Neural cell (in vitro differentiated cells): Measurements from ENCODE around the gene MAMSTR. TPM values are rescaled to one million over a fixed set of nuclear protein-coding genes. Genes with fewer than 3 reads are reported as not detected.

ENCODE experiments used
- H2AFZ ChIP-seq: fragments of 200-600, 300-800 bp; sonication (generic), shearing (Covaris generic); 2 replicates; pipeline ENCODE4 v1.6.0; 2014; ENCODE audit warnings: low read depth, mild to moderate bottlenecking, antibody characterized with exemption, low read length, moderate library complexity
- H3F3A ChIP-seq: fragments of 200-600 bp; shearing (Covaris generic); 2 replicates; pipeline ENCODE4 v1.6.1; 2016; ENCODE audit warnings: mild to moderate bottlenecking, moderate library complexity, mixed read lengths, antibody characterized with exemption, low read length; ENCODE audit not compliant: insufficient read depth, poor library complexity, severe bottlenecking
- H3K27ac ChIP-seq: fragments of 200-600, 300-800 bp; sonication (generic), shearing (Covaris generic); 2 replicates; pipeline ENCODE4 v1.5.1; 2014; ENCODE audit warnings: mild to moderate bottlenecking, low read length, moderate library complexity
- H3K27me3 ChIP-seq: fragments of 300-800, 200-600 bp; sonication (generic), shearing (Covaris generic); 2 replicates; pipeline ENCODE4 v1.6.0; 2014; ENCODE audit warnings: mild to moderate bottlenecking, low read depth, low read length, moderate library complexity; ENCODE audit not compliant: insufficient read depth
- H3K36me3 ChIP-seq: fragments of 300-800, 200-600 bp; sonication (generic), shearing (Covaris generic); 2 replicates; pipeline ENCODE4 v1.5.1; 2014; ENCODE audit warnings: mild to moderate bottlenecking, antibody characterized with exemption, low read length, moderate library complexity; ENCODE audit not compliant: insufficient read depth
- H3K4me2 ChIP-seq: fragments of 300-800, 200-600 bp; sonication (generic), shearing (Covaris generic); 2 replicates; pipeline ENCODE4 v1.6.0; 2014; ENCODE audit warnings: mild to moderate bottlenecking, low read length
- H3K4me3 ChIP-seq: fragments of 300-800, 200-600 bp; sonication (generic), shearing (Covaris generic); 2 replicates; pipeline ENCODE4 v1.5.1; 2014; ENCODE audit warnings: mild to moderate bottlenecking, low read length, moderate library complexity
- H3K79me2 ChIP-seq: fragments of 200-600 bp; shearing (Covaris generic); replicated peaks from 2 replicates; pipeline ENCODE4 v1.6.0; 2014; ENCODE audit warnings: mild to moderate bottlenecking, low read length, moderate library complexity; ENCODE audit not compliant: insufficient read depth
- H3K9ac ChIP-seq: fragments of 300-800, 200-600 bp; sonication (generic), shearing (Covaris generic); 2 replicates; pipeline ENCODE4 v1.6.1; 2016; ENCODE audit warnings: mild to moderate bottlenecking, low read length, mixed read lengths
- H3K9me2 ChIP-seq: fragments of 200-600 bp; shearing (Covaris generic); 2 replicates; pipeline ENCODE4 v1.6.1; 2016; ENCODE audit warnings: mild to moderate bottlenecking, low read length, mixed read lengths; ENCODE audit not compliant: insufficient read depth
- H3K9me3 ChIP-seq: fragments of 200-600, 300-800 bp; sonication (generic), shearing (Covaris generic); 2 replicates; pipeline ENCODE4 v1.6.1; 2016; ENCODE audit warnings: mild to moderate bottlenecking, mixed run types, low read length, moderate library complexity, mixed read lengths
- H4K20me1 ChIP-seq: fragments of 200-600 bp; shearing (Covaris generic); 2 replicates; pipeline ENCODE4 v1.6.1; 2016; ENCODE audit warnings: mild to moderate bottlenecking, mixed run types; ENCODE audit not compliant: insufficient read depth
- EP300 ChIP-seq: fragments of 450-650 bp; conservative IDR thresholded peaks from 2 replicates; pipeline ENCODE4 v1.6.1; 2014; ENCODE audit warnings: antibody characterized with exemption, mild to moderate bottlenecking, moderate library complexity; ENCODE audit not compliant: poor library complexity, severe bottlenecking
- EZH2 ChIP-seq: fragments of 200-600, 300-800 bp; shearing (Covaris generic), sonication (generic); IDR thresholded peaks from 2 replicates; pipeline ENCODE4 v1.6.1; 2014; ENCODE audit warnings: antibody characterized with exemption, low read length, borderline replicate concordance, mild to moderate bottlenecking; ENCODE audit not compliant: insufficient read depth, poor library complexity, severe bottlenecking
- MXI1 ChIP-seq: fragments of 450-650 bp; conservative IDR thresholded peaks from 2 replicates; pipeline ENCODE4 v1.6.1; 2014; ENCODE audit warnings: antibody characterized with exemption, mild to moderate bottlenecking; ENCODE audit not compliant: poor library complexity, severe bottlenecking
- POLR2AphosphoS5 ChIP-seq: IDR thresholded peaks from 2 replicates; pipeline ENCODE4 v1.6.1; 2012
- RAD21 ChIP-seq: fragments of 450-650 bp; conservative IDR thresholded peaks from 2 replicates; pipeline ENCODE4 v1.6.1; 2014; ENCODE audit warnings: antibody characterized with exemption, mild to moderate bottlenecking, moderate library complexity
- REST ChIP-seq: IDR thresholded peaks from 2 replicates; pipeline ENCODE4 v1.6.1; 2012; ENCODE audit warnings: borderline replicate concordance
- SMC3 ChIP-seq: fragments of 450-650 bp; conservative IDR thresholded peaks from 2 replicates; pipeline ENCODE4 v1.6.1; 2014; ENCODE audit warnings: antibody characterized with exemption, mild to moderate bottlenecking, moderate library complexity; ENCODE audit not compliant: poor library complexity
- TAF1 ChIP-seq: IDR thresholded peaks from 2 replicates; pipeline ENCODE4 v1.6.1; 2012; ENCODE audit warnings: low read depth
- polyA plus RNA-seq: library from polyadenylated mRNA; depleted of rRNA; stranded (reverse); fragments of >200 nt; gene quantifications from 2 replicates; pipeline ENCODE4 v1.2.3, GENCODE V29; 2014
- TF ChIP-seq, protein P1 (sequence below): fragments of 450-650 bp; IDR thresholded peaks from 2 replicates; pipeline ENCODE4 v1.5.1; 2014; ENCODE audit warnings: antibody characterized with exemption, mild to moderate bottlenecking, moderate library complexity; ENCODE audit not compliant: poor library complexity, severe bottlenecking

The MAMSTR gene
- polyA plus RNA-seq, 1 donor from 2014 or later = 0.36 TPM

DNA sequence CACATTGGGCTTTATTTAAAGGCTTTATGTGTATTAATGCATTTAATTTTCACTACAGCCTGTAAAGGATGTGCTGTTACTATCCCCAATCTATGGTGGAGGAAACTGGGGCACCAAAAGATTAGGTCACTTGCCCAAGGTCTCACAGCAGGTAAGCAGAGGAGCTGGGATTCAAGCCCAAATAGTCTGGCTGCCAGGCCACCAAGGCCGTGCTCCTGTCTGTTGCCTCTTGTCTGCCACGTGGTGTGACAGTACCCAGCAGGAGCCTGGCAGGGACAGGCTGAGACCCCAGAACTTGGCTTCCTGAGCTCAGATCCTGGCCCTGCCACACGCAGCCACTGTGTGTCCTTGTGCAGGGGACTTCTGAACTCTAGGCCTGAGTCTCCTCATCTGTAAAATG is 51.2 kb downstream of the MAMSTR start:
- no peaks in the 10 kb centered on the region for H3K36me3 ChIP-seq
- no peak overlapping the region for H3K4me3 ChIP-seq
- no peak overlapping the region for H3K4me2 ChIP-seq
- H3K27me3 ChIP-seq = no peaks in the 10 kb centered on the region
- H3K9me2 ChIP-seq = no peaks in the 10 kb centered on the region
- H3K9me3 ChIP-seq = no peaks in the 10 kb centered on the region
- no peak overlapping the region for H3K27ac ChIP-seq
- TF ChIP-seq REST (no peak), TAF1 (no peak), SMC3 (no peak), MXI1 (no peak), EP300 (no peak)
- TF ChIP-seq, protein P1, sequence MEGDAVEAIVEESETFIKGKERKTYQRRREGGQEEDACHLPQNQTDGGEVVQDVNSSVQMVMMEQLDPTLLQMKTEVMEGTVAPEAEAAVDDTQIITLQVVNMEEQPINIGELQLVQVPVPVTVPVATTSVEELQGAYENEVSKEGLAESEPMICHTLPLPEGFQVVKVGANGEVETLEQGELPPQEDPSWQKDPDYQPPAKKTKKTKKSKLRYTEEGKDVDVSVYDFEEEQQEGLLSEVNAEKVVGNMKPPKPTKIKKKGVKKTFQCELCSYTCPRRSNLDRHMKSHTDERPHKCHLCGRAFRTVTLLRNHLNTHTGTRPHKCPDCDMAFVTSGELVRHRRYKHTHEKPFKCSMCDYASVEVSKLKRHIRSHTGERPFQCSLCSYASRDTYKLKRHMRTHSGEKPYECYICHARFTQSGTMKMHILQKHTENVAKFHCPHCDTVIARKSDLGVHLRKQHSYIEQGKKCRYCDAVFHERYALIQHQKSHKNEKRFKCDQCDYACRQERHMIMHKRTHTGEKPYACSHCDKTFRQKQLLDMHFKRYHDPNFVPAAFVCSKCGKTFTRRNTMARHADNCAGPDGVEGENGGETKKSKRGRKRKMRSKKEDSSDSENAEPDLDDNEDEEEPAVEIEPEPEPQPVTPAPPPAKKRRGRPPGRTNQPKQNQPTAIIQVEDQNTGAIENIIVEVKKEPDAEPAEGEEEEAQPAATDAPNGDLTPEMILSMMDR = no peak
- H3K79me2 ChIP-seq = no peaks in the 10 kb centered on the region
- no peak overlapping the region for H3K9ac ChIP-seq
- H3F3A ChIP-seq = no peaks in the 10 kb centered on the region
- no peak overlapping the region for H2AFZ ChIP-seq
- no peaks in the 10 kb centered on the region for H4K20me1 ChIP-seq

DNA sequence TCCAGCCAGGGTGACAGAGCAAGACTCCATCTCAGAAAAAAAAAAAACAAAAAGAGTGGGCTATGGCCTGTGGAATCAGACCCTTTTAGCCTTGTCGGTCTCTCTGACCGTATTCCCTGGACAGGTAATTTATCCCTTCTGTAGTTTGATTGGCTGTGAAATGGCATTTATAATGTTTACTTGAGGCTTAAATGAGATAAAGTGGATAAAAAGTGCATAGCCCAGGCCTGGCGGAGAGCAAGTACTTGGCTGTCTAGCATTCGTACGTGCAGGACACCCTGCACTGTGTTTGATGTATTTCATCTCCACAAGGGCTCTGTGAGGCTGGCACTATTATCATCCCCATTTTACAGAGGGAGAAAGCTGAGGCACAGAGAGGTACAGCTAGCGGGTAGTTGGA is 53.7 kb downstream of the MAMSTR start:
- no peaks in the 10 kb centered on the region for H3K9me2 ChIP-seq
- H3F3A ChIP-seq = no peaks in the 10 kb centered on the region
- H3K9ac ChIP-seq = no peak overlapping the region
- H3K27me3 ChIP-seq = no peaks in the 10 kb centered on the region
- H3K9me3 ChIP-seq = no peaks in the 10 kb centered on the region
- H3K36me3 ChIP-seq = no peaks in the 10 kb centered on the region
- no peak overlapping the region for H3K4me2 ChIP-seq
- TF ChIP-seq POLR2AphosphoS5 (no peak), EZH2 (no peak), EP300 (no peak), RAD21 (no peak), REST (no peak), MXI1 (no peak), SMC3 (no peak)
- TF ChIP-seq, protein P1 = no peak
- no peaks in the 10 kb centered on the region for H4K20me1 ChIP-seq
- no peak overlapping the region for H3K27ac ChIP-seq
- H3K79me2 ChIP-seq = no peaks in the 10 kb centered on the region
- no peak overlapping the region for H2AFZ ChIP-seq
- no peak overlapping the region for H3K4me3 ChIP-seq
